HCEC 1CT (cell line): Measurements from ENCODE around the gene DDX3X.
A peak's percentile ranks its signal among the peaks of the same experiment; 100 is the strongest.
"Not testable (repeated sequence)": the region's sequence is repeated elsewhere in the genome, so short reads cannot be mapped to it uniquely, and the experiment has no call there.

Source experiments
- DNase-seq: peaks from one replicate; pipeline ENCODE4 v3.0.0-alpha.2; 2017

Gene DDX3X

GRCh38 chrX:41373989-41374606 is 40.1 kb downstream of the DDX3X start:
- no peak for DNase-seq

- no peak for DNase-seq
These were observed 43.7 kb downstream of the DDX3X start for GRCh38 chrX:41377624-41378023.

GRCh38 chrX:41381685-41382084 is 47.7 kb downstream of the DDX3X start:
- peak; percentile 83 for DNase-seq

GRCh38 chrX:41382714-41383645 is 49.0 kb downstream of the DDX3X start:
- DNase-seq: peak; percentile 36

GRCh38 chrX:41384051-41384705 is 50.2 kb downstream of the DDX3X start:
- peak; percentile 82 for DNase-seq

GRCh38 chrX:41386222-41386990 is 52.4 kb downstream of the DDX3X start:
- DNase-seq: no peak

GRCh38 chrX:41388543-41388942 is 54.6 kb downstream of the DDX3X start:
- no peak for DNase-seq

GRCh38 chrX:41389311-41389888 is 55.4 kb downstream of the DDX3X start:
- no peak for DNase-seq

- not testable (repeated sequence) for DNase-seq
These were observed 56.6 kb downstream of the DDX3X start for GRCh38 chrX:41390576-41390975.

- no peak for DNase-seq
These were observed 57.6 kb downstream of the DDX3X start for GRCh38 chrX:41391606-41392005.

- no peak for DNase-seq
These were observed 60.3 kb downstream of the DDX3X start for GRCh38 chrX:41394293-41394692.

GRCh38 chrX:41397219-41397618 is 63.3 kb downstream of the DDX3X start:
- no peak for DNase-seq

- no peak for DNase-seq
These were observed 63.8 kb downstream of the DDX3X start for GRCh38 chrX:41397768-41398167.

GRCh38 chrX:41402556-41402955 is 68.6 kb downstream of the DDX3X start:
- DNase-seq: not testable (repeated sequence)

GRCh38 chrX:41405551-41405950 is 71.6 kb downstream of the DDX3X start:
- DNase-seq: no peak

GRCh38 chrX:41406201-41406600 is 72.2 kb downstream of the DDX3X start:
- DNase-seq: peak; percentile 31

GRCh38 chrX:41407816-41408215 is 73.9 kb downstream of the DDX3X start:
- no peak for DNase-seq

- DNase-seq: no peak
These were observed 74.6 kb downstream of the DDX3X start for GRCh38 chrX:41408576-41408975.

- DNase-seq: no peak
These were observed 75.0 kb downstream of the DDX3X start for GRCh38 chrX:41409006-41409405.

- not testable (repeated sequence) for DNase-seq
These were observed 77.3 kb downstream of the DDX3X start for GRCh38 chrX:41411222-41411621.

GRCh38 chrX:41412261-41413081 is 78.5 kb downstream of the DDX3X start:
- no peak for DNase-seq
